H54 (cell line): ENCODE measurements around the gene USP14.

Experiments
- DNase-seq: peaks from one replicate; pipeline ENCODE4 v3.0.0; 2011; ENCODE audit warnings: low spot score, mixed read lengths; ENCODE audit not compliant: insufficient read length
- FAIRE-seq: peaks from 3 replicates; lab custom pipeline; 2011; peaks lifted over from hg19 to GRCh38; lab: Jason Lieb, UNC
- POLR2A ChIP-seq: IDR thresholded peaks from 2 replicates; pipeline ENCODE4 v1.6.1; 2011; ENCODE audit warnings: low read depth, mild to moderate bottlenecking, low read length

Gene USP14

DNA sequence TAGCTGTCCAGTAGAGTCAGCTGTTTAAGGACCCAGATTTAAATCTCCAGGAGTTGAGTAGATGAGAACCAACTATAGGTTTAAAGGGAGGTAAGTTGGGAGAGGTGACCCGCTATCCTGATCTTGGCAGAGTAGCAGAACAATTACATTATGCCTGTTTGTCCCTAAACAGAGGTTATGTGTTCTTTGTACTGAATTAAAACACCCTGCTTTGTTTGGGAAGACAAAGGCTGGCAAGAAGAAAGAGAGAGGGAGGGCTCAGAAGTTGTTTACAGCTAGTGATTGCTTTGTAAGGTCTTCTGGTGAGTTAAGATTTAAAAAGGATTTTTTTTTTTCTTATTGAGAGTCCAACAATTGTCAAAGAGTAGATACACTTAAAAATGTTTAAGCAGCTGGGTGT lies 37.3 kb downstream of the USP14 start:
- FAIRE-seq (no peak), DNase-seq (no peak)
- no peak for TF ChIP-seq POLR2A

DNA sequence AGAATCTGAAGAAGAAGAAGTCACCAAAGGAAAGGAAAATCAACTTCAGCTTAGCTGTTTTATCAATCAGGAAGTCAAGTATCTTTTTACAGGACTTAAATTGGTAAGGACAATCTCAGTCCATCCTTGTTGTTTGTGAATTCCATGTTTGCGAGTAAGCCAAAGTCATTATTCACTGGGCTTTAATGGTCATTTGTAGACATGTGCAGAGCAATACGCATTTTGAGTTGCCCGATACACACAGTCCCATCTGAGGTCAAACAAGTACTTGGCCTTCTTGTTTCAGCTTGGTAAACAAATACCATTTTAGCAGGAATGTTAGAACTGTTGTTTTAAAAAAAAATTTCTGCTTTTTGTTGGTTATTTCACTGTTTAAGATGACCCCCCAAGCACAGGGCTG lies 40.9 kb downstream of the USP14 start:
- no peak for TF ChIP-seq POLR2A
- peak; percentile 20 for FAIRE-seq
- DNase-seq, result no peak

DNA sequence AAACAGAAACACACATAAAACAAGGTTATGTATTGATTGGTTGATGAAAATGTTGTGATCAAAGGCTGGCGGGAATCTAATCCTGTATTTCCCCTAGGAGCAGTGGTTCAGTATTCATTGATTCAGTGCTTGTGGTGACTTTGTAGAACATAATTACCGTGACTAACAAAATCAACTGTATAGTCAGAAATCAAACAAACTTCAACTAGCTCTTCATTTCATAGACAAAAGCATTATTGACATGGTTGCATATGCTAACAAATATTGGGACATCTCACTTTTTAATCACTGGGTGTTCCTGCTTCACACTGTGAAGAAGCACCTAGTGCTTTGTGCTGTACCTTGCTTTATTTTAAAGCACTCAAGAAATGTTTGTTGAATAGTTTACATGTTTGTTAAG lies 41.4 kb downstream of the USP14 start:
- no peak for TF ChIP-seq POLR2A
- DNase-seq (no peak), FAIRE-seq (no peak)

GRCh38 chr18:210075-210474 lies 51.7 kb downstream of the USP14 start:
- TF ChIP-seq POLR2A, result no peak
- DNase-seq, result no peak
- no peak for FAIRE-seq

DNA sequence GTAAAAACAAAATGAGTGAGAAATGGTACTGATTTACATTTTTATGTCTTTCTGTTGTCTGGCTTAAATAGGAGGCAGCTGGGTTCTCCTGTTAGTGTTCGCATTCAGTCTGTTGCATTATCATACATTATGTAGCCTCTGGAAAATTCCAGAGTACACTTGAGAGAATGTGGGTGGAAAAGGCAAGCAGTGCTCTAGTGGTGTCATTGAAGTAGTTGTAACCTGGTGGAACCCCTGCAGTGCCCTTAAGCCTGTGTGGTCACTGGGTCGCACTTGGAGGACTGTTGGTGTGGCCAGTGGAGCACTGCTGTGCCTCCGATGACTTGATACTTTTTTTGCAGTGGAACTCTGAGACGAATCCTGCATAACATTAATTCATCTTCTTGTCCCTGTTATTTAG lies 52.4 kb downstream of the USP14 start:
- TF ChIP-seq POLR2A, result no peak
- peak; percentile 53 for FAIRE-seq
- DNase-seq, result no peak

GRCh38 chr18:211582-211981 lies 53.2 kb downstream of the USP14 start:
- TF ChIP-seq POLR2A, result no peak
- FAIRE-seq, result peak; percentile 55
- no peak for DNase-seq

- DNase-seq (no peak), FAIRE-seq (no peak)
- no peak for TF ChIP-seq POLR2A
Measured at GRCh38 chr18:212780-213179, 54.4 kb downstream of the USP14 start.

DNA sequence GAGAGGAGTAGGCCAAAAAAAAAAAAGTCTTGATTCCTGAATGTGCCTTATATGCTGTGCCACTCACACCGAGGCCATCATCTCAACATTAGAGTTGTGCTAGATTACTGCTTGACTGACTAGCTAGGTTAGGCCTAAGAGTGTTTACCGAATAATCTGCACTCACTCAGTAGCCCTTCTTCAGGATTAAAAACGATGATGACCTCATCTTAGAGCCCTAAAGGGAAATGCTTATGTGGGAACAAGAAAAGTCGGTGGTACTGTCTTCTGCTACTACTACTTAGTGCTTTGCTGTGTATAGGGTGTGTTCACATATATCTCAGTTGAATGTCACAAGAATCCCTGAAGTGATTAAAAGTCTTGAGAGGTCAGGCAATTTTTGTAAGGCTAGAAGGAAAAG lies 55.1 kb downstream of the USP14 start:
- DNase-seq (no peak), FAIRE-seq (no peak)
- TF ChIP-seq POLR2A, result no peak

- no peak for TF ChIP-seq POLR2A
- FAIRE-seq (no peak), DNase-seq (no peak)
Measured at GRCh38 chr18:213966-214365, 55.6 kb downstream of the USP14 start.

DNA sequence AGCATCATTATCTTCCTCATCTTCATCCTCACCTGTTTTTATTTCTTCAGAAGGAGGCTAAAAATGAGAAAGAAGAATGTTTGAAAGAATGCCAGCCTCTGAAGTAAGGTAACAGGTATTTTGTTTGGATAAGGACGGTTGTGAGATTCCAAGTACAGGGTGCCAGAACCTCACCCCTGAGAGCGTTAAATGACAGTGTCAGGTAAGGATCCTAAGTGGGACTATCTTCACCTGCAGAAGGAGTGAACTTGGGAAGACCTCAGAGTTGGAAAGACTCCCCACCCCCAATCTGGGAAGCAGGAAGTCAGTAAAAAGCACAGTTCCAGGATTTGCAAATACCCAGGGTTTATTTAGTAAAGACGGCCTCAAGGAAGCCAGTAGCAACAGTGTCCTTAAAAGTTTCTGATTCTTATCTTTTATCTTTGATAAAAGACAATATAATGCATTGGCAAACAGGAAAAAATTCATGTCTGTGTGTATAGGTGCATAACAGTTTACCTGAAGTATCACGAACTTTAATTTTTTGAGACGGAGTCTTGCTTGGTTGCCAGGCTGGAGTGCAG lies 57.2 kb downstream of the USP14 start:
- DNase-seq (no peak), FAIRE-seq (no peak)
- TF ChIP-seq POLR2A, result no peak

- TF ChIP-seq POLR2A, result no peak
- DNase-seq (no peak), FAIRE-seq (no peak)
Measured at GRCh38 chr18:217532-218336, 59.4 kb downstream of the USP14 start.

DNA sequence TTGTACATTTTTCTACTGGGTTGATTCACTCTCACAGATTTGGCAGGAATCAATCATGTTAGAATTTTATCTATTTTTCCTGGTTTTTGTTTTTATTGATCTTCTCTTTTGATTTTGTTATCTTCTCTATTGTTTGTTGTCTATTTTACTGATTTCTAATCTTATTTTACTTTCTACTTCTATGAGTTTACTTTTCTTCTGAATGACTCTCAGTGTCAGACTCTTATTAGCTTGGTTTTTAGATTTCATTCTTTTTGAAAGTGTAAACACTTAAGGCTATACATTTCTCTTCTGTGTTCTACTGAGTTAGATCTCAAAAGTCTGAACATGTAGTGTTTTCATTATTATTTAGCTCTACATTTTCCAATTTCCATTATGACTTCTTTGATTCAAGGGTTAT lies 62.4 kb downstream of the USP14 start:
- TF ChIP-seq POLR2A, result no peak
- DNase-seq (no peak), FAIRE-seq (no peak)

DNA sequence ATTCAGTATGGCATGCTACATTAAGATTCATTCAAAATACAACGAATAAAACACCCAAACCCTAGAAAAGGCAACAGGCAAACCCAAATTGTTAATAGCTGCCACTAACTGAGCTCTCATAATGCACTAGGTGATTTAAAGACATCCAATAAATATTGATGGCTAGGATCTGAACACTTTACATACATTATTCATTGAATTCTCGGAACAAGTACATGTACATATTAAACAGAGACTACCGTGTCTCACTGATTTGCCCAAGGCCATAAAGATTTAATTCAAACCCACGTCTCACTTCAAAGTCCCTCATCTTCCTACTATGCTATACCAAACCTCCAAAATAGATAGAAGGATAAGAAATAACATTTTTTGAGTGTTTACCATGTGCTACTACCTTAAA lies 67.4 kb downstream of the USP14 start:
- FAIRE-seq (no peak), DNase-seq (no peak)

GRCh38 chr18:227374-227773 lies 69.0 kb downstream of the USP14 start:
- no peak for TF ChIP-seq POLR2A
- DNase-seq, result no peak
- FAIRE-seq, result no peak

More for the DNA sequence above, 67.4 kb downstream of the USP14 start:
- TF ChIP-seq POLR2A, result no peak

DNA sequence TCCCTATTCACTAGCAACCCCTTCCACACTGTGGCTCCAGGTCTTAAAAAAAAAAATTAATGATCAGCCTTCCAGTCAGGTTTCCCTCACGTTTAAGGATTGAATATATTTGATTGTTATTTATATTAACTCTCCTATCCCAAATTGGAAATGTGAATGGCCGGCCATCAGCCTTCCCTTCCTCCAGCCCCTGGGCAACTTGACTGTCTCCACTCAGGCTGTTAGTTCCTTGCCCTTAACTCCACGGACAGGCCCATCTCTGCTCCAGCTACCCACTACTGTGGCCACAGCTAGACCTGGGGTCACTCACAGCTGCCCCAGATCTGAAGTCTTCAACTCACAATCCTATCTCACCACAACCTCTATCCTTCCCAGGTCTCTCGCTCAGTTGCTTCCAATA lies 69.5 kb downstream of the USP14 start:
- FAIRE-seq, result no peak
- no peak for DNase-seq
- no peak for TF ChIP-seq POLR2A
